Stimulated activated CD8-positive, alpha-beta memory T cell treated with anti-CD3 and anti-CD28 coated beads, Interleukin-7, amount 100 ng/mL, for 1 hour (primary cell): Measurements from ENCODE around the gene SCART1.
"Not testable (repeated sequence)": the region's sequence is repeated elsewhere in the genome, so short reads cannot be mapped to it uniquely, and the experiment has no call there.

Experiments used
- DNase-seq, 2 donors: peaks; one replicate each; pipeline ENCODE4 v3.0.0-alpha.2; 2020; ENCODE audit warnings: low read depth in 2 of 2

Gene SCART1

DNA sequence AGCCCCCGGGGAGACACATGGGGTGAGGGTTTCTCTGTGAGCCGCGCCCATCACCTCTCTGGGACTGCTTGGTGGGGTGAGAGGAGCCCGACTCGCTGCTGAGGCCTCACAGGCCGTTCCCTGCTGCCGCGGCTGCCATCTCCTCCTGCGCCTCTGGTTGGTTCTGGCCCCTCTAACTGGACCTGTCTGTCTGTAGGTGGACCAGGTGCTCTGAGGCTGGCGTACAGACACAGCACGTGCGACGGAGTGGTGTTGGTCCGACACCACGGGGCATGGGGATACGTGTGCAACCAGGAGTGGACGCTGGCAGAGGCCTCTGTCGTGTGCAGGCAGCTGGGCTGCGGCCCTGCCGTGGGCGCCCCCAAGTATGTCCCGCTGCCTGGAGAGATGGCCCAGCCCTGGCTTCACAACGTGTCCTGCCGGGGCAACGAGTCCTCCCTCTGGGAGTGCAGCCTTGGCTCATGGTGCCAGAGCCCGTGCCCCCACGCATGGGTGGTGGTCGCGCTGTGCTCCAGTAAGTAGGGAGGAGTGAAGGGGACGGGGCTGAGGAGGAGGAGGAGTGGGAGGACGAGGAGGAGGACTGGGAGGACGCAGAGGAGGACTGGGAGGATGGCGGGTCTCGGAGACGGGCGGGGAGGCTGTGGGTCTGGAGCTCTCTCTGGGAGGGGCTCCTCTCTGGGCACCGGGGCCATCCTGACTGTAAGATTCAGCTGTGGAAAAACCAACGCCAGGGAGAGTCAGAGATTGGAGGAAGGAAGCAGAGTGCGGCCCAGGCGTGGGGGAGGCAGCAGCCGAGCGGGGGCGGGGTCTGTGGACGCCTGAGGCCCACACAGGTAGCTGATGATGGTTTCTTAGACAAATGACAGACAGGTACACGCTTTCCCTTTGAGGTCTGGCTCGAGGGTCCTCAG, 2.6 kb downstream of the SCART1 start:
- DNase-seq, result no peak

DNA sequence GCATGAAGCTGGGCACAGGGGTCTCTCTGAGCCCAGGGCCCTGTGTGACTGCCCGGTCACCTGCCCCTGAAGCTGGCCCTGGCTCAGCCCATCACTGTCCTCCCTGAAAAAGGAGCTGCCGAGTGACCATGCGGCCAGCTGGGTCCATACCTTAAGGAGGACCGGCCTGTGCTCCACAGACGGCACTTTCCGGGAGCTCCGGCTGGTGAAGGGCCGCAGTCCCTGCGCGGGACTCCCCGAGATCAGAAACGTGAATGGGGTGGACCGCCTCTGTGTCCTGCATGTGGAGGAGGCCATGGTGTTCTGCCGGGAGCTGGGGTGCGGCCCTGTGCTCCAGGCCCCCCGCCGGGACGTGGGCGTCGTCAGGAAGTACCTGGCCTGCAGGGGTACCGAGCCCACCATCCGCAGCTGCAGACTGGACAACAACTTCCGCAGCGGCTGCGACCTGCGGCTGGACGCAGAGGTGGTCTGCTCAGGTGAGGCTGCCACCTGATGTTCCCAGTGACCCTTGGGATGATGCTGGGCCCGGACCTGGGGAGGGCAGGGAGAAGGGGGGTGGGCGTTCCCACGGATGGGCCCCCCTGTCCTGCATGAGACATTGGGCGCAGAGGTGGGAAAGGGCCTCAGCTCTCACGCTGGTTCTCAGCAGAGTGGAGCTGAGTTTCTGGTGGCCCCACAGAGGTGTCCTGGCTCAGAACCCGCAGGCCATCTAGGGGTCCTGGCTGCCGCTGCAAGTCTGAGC, 3.5 kb downstream of the SCART1 start:
- no peak for DNase-seq

DNA sequence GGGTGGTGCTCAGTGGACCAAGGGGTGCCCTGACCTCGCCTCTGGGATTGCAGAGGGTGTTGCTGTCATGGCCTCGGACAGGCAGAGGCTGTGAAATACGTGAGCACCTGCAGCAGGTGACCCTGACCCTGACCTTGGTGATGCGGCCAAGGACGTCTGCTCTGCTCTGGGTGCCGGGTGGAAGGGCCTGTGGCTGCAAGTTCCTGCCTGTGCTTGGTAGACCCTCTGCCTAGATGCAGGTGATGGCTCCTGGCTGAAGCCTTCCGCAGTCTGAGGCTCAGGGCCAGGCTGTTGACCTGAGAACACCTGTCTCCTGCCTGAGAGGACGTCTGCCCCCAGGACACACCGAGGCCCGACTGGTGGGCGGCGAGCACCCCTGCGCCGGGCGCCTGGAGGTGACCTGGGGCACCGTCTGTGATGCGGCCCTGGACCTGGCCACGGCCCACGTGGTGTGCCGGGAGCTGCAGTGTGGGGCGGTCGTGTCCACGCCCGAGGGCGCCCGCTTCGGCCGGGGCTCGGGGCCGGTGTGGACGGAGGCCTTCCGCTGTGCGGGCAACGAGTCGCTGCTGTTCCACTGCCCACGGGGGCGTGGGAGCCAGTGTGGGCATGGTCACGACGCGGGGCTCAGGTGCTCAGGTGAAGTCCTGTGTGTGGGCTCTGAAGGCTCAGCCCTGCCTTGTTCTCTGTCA, 4.4 kb downstream of the SCART1 start:
- no peak for DNase-seq

DNA sequence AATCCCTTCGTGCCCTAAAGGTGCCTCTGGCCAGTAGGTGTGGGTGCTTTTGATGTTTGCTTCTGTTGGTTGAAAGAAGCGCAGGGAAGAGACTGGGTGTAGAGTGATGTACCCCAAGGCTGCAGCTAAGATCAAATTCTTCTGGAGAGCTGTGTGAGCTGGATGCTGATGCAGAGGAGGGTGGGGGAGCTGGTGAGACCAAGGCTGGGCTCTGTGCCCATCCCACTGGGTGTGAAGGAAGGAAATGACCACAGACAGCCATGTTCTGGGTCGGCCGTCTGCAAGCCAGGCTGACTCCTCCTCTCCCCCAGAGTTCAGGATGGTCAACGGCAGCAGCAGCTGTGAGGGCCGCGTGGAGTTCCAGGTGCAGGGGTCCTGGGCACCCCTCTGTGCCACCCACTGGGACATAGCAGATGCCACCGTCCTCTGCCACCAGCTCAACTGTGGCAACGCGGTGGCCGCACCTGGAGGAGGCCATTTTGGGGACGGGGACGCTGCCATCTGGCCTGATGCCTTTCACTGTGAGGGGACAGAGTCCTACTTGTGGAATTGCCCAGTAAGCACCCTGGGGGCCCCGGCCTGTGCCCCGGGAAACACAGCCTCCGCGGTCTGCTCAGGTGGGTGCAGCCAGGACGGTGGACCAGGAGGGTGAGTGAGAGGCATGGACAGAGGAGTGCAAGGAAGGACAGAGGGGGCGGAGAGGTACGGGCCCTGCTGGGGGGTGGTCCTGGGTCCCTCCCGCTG, 5.1 kb downstream of the SCART1 start:
- no peak for DNase-seq

DNA sequence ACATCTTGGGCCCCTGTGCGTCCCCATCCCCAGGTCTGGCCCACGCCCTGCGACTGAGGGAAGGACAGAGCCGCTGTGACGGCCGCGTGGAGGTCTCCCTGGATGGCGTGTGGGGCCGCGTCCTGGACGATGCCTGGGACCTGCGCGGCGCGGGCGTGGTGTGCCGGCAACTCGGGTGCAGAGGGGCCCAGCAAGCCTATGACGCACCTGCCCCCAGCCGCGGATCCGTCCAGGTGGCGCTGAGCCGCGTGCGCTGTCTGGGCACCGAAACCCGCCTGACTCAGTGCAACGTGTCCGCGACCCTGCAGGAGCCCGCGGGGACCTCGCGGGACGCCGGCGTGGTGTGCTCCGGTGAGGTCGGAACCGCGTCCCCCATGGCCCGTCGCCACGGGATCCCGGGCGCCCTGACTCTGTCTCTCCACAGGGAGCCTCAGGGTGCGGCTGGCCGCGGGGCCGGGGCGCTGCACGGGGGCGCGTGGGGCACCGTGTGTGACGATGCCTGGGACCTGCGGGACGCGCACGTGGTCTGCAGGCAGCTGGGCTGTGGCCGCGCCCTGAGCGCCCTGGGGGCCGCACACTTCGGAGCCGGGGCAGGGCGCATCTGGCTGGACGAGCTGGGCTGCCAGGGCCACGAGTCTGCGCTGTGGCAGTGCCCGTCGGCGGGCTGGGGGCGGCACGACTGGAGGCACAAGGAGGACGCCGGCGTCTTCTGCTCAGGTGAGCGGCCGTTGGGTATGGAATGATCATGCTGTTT, 5.9 kb downstream of the SCART1 start:
- no peak for DNase-seq

DNA sequence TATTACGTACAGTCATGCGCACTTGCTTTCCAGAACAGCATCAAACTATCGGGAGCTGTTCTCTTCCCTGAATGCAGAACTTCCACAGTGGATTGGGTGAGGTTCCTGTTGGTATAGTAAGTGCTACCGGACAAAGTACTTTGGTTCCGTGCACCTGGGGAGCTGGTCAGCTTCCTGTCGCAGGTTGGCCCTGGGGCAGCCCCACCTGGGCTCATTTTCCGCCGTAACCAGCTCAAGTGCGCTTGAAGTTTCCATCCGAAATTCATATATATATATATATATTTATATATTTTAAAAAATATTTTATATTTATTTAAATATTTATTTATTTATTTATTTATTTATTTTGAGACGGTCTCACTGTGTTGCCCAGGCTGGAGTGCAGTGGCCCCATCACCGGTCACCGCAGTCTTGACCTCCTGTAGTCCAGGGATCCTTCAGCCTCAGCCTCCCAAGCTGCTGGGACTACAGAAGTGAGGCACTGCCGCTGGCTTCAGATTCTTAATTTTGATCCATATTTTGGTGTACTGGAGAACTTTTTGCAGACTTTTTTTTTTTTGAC, 6.5 kb downstream of the SCART1 start:
- DNase-seq, result no peak

DNA sequence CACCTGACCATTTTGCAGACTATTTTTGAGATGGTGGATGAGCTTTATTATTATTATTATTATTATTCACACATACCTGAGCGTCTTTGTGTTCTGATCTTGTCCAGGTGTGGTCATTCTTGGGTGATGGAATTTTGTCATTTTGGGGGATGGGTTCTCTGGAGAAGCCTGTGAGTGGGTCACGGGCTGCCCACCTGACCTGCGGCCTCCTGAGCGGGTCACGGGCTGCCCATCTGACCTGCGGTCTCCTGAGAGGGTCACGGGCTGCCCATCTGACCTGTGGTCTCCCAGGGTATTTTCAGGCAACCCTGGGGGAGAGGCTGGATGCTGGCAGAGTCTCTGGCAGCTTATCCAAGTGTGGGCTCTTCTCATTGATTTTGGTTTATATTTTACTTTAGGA, 7.3 kb downstream of the SCART1 start:
- no peak for DNase-seq

DNA sequence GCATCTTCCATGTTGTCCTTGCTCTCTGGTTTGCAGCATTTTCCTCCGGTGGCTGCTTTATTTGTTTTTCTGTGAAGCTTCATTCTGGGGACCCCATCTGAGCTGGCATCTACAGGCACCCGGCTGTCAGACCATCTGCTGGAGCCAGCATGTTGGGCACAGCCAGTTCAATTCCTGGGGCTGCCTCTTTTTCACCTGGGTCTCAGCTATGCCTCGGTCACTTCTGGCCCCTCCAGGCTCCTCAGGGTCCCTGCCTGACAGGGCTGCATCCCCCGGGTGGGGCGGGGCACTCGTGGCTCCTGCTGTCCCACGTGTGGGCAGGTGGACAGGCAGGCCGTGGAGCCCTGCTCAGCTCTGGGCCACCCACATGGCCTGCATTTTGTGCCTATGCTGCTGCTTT, 8.1 kb downstream of the SCART1 start:
- DNase-seq, result no peak

DNA sequence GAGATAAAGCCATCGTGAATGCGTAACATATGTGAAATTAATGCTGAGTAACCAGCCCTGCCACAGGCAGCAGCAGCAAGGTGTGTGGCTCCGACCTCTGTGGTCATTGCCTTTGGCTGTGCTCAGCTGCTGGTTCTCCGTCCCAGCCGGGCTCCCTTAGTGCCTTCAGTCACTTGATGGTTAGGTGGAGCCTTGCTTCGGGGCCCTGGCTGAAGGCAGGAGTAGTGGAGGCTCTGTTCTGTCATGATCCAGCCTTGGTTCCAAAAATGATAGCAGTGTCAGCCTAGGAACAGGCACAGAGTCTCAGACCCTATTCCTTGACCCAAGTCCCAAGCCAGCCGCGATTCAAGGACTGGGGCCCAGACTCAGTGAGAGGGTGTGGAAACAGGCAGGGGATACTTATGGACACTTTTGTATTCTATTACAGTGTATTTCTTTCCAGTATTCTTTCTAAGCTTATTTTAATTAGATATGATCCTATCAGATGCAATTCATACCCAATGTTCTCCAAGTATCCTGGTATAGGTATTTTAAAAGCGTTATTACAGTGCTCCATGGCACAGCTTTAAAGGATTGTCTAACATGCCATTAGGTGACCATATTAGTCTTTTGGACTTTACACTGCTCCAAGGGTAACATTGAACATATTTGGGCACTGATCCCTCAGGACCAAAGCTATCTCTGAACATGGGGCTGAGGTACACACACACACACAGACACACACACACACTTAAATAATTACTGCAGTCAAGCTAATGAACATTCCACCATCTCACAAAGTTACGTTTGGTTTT, 9.0 kb downstream of the SCART1 start:
- no peak for DNase-seq

DNA sequence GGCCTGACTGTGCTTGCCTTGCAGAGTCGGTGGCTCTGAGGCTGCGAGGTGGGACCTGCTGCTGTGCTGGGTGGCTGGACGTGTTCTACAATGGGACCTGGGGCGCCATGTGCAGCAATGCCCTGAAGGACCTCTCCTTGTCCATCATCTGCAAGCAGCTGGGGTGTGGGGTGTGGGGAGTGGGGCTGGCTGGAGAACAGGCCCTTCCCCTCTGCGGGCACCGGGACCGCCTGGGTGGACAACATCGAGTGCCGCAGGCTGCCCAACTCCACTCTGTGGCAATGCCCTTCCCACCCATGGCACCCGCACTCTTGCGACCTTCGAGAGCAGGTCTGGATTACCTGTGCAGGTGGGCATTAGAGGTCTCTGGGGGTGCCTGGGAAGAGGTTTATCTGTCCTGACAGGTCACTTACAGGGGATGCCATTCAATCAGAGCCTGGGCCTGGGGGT, 10.9 kb downstream of the SCART1 start:
- no peak for DNase-seq

DNA sequence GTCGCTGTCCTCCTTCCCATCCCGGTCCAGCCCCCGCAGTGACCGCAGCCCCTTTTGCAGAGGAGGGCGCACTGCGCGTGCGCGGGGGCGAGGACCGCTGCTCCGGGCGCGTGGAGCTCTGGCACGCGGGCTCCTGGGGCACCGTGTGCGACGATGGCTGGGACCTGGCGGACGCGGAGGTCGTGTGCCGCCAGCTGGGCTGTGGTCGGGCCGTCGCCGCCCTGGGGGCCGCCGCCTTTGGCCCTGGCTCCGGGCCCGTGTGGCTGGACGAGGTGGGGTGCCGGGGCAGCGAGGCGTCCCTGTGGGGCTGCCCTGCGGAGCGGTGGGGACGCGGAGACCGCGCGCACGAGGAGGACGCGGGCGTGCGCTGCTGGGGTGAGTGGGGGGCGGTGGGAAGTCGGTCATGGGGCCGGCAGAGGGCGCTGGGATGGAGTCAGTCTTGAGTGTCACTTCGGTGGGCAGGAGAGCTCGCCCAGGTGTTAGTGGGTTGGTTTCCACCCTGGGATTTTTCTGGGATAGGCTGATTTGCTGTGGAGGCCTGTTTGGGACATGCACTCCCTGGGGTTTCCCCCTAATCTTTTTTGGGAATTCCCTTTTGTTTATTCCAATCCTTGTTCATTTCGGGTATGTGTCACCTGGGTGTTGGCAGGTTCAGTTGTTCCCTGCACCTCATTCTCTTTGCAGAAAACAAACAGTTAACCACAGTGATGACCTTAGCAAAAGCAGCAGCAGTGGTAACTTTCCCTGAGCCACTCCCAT, 11.6 kb downstream of the SCART1 start:
- no peak for DNase-seq

DNA sequence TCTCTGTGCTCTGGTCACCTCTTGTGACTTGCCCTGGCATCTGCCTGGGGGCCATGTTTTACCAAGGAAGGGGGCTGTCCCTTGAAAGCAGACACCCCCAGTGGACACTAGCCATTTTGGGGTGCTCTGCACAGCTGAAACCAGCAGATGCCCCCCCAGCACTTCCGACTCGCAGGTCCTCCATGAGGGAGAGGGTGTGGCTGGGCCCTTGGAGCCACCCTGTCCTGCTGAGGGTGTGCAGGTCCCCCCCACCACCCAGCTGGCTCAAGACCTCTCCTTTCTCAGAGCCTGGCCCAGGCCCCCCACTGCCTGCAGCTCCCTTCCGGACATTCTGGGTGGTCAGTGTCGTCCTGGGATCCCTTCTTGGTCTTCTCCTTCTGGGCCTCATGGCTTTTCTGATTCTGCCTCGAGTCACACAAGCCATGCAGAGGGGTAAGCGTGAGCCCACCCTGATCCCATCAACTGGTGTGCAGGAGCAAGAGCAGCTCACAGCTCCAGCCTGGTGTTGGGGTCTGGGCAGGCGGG, 12.3 kb downstream of the SCART1 start:
- DNase-seq, result no peak

DNA sequence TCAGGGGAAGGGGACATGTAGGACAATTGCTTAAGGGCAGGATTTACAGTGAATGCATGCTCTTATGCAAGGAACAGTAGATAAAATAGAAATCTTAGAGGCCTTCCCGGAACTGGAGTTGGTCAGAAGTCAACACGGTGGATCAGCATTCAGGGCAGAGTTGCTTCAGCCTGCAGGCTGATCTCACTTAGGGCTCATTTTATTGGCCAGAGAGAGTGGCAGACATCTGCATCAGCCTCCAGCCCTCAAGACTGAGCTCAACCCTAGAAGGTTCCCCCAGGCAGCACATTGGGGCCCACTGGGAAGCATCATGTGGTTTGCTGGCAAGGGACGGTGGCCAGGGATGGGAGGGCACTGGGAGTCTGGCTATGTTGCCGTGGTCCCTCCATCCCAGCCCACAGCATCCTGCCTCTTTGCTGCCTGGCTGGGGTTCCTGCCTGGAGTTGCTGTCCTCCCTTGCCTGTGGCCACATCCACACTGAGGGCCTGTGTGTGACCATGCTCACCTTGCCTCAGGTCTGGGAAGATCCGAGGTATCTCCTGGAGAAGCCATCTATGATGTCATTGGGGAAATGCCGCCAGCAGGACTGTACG, 13.0 kb downstream of the SCART1 start:
- no peak for DNase-seq

DNA sequence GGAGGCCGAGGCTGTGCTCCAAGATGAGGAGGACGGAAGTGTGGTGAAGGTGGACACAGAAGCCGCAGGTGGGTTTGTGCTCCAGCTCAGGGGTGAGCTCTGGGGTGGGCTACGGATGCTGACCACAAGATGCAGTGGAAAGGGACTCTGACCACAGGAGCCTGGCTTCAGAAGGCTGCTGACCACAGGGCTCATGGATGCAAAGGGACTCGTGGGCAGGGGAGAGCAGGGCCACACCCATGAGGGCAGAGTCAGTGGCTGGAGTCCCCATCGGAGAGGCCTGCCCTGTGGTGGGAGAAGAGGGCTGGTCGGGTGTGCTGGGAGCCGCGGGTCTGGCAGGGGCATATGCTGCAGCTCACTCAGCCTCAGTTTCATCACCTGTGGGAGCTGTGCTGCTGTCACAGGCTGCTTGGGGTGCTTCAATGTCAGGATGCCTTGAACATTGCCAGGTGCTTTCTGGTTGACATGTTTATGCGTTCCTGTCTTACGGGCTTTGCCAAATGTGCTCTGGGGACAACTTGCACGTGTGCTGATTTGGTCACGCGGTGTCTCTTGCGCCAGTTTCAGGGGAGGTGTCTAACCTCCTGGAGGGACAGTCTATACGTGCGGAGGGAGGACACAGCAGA, 13.7 kb downstream of the SCART1 start:
- DNase-seq, result no peak

DNA sequence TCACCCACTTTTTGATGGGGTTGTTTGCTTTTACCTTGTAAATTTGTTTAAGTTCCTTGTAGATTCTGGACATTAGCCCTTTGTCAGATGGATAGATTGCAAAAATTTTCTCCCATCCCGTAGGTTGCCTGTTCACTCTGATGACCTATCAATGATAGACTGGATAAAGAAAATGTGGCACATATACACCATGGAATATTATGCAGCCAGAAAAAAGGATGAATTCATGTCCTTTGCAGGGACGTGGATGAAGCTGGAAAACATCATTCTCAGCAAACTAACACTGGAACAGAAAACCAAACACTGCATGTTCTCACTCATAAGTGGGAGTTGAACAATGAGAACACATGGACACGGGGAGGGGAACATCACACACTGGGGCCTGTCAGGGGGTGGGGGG, 15.5 kb downstream of the SCART1 start:
- not testable (repeated sequence) for DNase-seq

DNA sequence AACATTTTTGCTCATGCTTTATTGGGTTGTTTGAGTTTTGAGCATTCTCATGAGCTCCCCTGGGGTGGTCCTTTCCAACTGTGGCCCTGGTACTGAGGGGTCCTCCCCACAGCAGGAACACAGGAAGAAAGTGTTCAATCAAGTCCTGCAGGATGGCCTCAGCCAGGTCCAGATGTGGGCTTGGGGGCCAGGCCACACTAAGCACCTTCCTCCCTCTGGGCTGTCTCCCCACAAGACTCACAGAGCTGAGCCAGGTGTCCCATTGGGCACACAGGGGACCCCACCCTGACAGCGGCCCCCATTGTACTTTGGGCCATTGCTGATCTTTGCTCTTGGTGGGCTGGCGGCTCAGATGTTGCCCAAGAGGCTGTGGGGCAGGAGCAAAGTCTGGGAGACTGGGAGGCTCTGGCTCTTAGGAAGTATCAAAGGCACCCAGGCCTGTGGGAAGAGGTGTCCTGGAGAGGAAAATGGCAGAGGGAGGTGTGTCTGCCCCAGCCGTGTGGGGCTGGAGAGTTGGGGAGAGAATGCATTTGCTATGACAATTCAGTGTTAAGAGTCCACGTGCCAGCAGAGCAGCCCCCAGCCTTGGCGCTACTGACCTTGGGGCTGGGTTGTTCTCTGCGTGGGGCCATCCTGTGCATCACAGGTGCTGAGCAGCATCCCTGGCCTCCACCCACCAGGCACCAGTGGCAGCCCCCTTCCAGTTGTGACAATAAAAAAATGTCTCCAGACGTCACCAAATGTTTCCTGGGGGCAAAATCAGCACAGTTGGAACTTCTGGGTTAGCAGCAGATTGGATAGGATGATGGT, 17.8 kb downstream of the SCART1 start:
- DNase-seq, result no peak

DNA sequence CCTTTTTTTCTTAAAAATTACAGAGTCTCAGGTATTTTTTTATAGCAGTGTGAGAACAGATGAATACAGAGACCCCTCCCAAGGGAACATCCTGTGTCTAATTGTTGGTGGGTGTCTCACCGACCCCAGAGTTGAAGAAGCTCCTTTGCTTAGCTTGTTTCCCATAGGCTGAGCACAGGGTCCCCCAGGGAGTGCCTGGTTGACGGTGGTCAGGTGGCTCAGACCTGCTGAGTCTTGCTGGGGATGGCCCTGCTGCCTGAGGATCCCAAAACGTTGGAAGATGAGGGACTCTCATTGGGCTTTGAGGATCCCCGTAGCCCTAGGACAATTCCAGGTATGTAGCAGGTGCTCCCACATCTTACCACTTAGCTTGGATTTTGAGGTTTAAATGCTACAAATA, 19.5 kb downstream of the SCART1 start:
- DNase-seq, result no peak
